IPS DF 4.7 (cell line): ENCODE data around the gene CDK16.
"Not testable (repeated sequence)": the region's sequence is repeated elsewhere in the genome, so short reads cannot be mapped to it uniquely, and the experiment has no call there.

Source experiments
- DNase-seq: peaks from one replicate; pipeline ENCODE4 v3.0.0-alpha.2; 2013; ENCODE audit warnings: low spot score; ENCODE audit errors: extremely low read depth

The CDK16 gene

DNA sequence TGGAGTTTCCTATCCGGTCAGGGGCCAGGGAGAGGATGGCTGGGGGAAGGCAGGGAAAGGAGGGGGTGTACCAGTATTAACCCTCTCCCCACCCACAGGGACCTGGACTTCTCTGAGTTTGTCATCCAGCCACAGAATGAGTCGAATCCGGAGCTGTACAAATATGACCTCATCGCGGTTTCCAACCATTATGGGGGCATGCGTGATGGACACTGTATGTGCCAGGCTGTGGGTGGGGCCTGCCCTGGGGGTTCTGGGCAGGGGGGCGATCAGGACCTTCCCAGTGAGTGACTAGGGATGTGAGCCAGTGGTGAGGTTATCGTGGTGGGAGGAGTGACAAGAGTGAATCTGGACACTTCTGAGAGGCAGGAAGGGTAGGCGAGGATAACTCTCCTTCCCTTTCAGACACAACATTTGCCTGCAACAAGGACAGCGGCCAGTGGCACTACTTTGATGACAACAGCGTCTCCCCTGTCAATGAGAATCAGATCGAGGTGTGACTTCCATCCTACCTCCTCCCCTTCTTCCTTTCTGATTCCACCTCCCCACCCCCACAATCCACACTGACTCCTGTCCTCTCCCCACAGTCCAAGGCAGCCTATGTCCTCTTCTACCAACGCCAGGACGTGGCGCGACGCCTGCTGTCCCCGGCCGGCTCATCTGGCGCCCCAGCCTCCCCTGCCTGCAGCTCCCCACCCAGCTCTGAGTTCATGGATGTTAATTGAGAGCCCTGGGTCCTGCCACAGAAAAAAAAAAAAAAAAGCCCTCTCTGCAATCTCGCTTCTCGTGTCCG, 28.9 kb downstream of the CDK16 start:
- no peak for DNase-seq

DNA sequence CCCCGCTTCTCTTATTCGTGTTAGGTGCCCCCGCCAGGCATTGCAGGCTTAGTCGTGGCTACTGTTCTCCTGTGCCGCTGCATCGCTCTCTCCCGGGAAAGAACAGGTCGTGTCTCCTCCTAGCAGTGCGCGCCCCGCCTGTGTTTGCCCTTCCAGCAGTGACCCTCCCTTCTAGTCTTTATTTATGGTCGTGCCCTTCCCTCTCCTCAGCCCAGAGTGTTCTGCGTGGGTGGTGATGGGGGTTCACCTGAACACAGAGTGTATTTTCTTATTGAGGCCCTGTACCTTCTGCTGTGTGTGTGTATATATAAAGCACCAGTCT, 29.5 kb downstream of the CDK16 start:
- no peak for DNase-seq

DNA sequence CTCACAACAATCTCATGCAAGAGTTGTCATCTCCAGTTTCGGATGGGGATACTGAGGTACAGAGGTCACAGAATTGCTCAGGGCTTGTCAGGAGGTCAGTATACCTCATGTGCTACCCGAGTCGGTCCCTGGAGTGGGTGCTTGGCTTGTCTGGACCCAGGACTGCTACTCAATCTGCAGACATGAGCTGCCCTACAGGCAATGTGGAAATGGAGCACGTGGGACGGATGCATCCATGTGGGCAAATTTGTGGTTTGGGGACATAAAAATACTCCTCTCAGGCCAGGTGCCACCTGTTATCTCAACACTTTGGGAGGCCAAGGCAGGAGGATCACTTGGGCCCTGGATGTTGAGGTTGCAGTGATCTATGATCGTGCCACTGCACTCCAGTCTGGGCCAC, 30.1 kb downstream of the CDK16 start:
- no peak for DNase-seq

DNA sequence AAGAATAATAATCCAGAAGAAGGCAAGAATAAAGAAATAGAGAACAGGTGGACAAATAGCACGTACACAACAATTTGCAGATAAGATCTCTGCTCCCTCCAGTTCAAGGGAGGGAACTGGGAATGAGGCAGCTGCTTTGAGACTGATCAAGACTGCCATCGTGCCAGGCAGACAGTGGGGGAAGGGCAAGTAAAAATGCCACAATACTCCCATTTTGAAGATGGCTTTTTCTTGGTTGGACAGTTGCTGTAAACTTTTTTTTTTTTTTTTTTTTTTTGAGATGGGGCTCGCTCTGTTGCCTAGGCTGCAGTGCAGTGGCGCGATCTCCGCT, 31.5 kb downstream of the CDK16 start:
- no peak for DNase-seq

DNA sequence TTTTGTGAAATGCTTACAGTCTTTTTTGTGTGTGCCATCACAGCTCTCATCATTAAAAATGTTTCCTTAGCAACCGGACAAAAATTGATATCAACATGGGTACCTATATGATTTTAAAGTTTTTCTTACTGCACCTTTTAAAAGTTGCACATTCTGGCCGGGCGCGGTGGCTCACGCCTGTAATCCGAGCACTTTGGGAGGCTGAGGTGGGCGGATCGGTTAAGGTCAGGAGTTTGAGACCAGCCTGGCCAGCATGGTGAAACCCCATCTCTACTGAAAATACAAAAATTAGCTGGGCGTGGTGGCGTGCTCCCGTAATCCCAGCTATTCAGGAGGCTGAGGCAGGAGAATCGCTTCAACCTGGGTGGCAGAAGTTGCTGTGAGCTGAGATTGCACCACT, 39.1 kb downstream of the CDK16 start:
- not testable (repeated sequence) for DNase-seq

DNA sequence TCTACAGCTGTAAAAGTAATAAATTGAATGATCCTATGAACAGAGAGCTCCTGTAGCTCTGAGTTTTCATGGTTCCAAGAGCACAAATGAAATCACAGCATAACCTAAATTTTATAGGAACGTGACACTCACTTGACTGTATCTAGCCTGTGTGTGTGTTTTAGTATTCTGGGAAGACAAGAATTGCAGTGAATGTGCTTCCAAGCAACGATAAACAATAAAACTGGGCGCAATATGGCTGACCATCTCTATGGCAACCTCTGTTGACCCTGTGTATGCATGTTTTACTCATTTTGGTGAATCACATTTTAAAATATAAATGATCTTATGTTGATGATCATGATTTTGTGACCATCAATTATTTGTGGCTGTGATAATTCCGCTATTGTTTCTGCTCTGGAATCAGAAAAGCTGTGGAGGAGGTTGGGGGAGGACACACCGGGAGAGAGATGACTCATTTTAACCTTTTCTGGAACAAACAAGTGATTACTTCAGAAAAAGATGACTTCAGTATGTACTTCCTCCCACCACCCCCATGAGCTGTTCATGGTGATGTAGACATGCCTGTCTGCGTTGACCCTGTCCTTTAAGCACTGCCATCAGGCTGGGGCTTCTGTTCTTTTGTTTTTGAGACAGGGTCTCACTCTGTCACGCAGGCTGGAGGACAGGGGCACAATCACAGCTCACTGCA, 46.1 kb downstream of the CDK16 start:
- DNase-seq = no peak

DNA sequence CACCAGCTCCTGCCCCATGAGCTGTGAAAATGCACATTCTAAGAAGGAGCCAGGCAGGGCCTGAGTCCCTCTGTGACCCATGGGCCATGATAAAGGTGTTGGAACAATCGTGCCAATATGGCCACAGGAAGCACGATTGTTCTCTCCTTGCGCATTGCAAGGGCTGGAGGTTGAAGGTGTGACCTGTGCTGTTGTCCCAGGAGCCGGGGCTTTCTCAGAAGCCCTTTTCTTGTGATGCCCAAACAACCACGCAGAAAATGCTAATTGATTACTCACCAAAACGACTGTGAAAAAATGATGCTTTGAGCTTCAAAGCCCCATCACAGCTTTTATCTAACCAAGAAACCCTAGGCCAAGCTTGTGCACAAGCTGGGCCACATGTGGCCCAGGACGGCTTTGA, 48.2 kb downstream of the CDK16 start:
- DNase-seq = no peak

DNA sequence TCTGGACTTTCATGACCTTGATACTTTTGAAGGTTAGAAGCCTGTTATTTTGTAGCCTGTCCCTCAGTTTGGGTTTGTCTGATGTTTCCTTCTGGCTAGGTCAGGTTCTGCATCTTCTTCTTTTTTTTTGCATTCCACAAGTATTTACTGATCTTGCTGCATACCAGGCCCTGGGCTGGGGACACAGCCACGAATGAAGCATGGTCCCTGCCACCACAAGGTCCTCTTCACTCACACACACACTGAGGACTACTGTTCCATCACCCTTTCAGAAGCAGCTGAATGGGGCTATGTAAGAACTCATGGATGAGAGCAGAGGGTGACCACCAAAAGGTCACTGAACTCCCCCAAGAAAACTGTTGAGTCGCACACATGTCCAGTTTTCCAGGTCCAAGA, 53.5 kb downstream of the CDK16 start:
- no peak for DNase-seq

DNA sequence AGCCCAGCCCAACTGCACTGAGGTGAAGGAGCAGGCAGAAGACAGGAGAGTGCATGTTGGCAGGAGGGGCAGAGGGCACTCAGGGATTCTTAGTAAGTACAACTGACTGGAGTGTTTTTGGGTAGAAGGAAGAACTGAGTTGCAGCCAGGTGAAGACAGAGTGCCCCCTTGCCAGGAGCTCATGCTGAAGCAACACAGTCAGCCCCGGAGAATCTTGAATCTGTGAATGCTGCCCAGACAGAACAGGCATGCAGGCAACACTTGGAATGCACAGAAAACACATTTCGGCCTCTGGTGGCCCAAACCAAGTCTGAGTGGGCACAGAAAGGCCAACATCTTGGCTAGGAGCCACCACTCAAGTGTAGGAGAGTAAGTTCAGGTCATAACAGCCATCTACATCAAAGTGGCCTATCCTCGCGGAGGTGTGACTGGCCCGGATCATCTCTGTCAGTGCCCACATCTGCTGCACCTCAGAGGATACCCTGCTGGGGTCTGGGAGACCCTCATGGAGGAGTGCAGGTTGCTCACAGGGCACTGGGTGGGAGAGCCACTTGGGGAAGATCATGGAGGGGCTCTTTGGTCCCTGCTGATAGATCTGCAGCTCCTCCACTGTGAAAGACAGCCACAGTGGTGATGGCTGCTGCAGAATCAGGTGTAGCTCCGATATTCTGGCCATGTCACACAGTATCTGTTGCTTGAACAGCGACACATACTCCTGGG, 54.7 kb downstream of the CDK16 start:
- no peak for DNase-seq

DNA sequence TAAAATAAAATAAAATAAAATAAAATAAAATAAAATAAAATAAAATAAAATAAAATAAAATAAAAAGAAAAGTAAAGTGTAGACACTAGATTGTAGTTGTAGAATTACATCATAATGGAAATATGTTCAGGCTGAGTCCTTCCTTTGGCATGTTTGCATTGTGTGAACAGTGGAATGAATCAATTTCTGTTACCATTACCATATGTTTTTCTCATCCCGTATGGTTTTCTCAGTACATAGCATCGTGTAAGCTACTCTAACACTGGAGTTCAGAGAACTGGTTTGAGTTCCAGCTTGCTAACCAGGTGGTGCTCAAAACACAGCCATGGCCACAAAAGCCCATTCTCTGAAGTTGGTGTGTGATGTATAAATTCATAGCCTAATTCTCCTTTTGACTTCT, 60.2 kb downstream of the CDK16 start:
- no peak for DNase-seq
